H1 (cell line): Measurements from ENCODE around the gene EXD3. TPM values are rescaled to one million over a fixed set of nuclear protein-coding genes. Genes with fewer than 3 reads are reported as not detected.

ENCODE experiments used
- CTCF ChIA-PET: fragments of 300-600 bp; sonication (Branson Sonifier 250); formaldehyde crosslinking; loops from one replicate; lab custom pipeline; 2021; ENCODE audit not compliant: partially characterized antibody; lab: Charles Lee
- POLR2A ChIA-PET: fragments of 300-600 bp; sonication (Branson Sonifier 250); formaldehyde crosslinking; loops from one replicate; lab custom pipeline; 2021; ENCODE audit warnings: inconsistent platforms; ENCODE audit not compliant: partially characterized antibody; lab: Charles Lee
- DNase-seq, 2 experiments: peaks; one replicate each; pipeline versions ENCODE4 v3.0.0 to v3.0.0-alpha.2; 2010 to 2022; ENCODE audit warnings: low spot score in 2 of 2, low read depth in 1 of 2, mixed read lengths in 1 of 2
- FAIRE-seq: peaks from 2 replicates; lab custom pipeline; 2011; peaks lifted over from hg19 to GRCh38; lab: Jason Lieb, UNC
- H2AFZ ChIP-seq: 2 replicates; pipeline ENCODE4 v1.8.1; 2012; ENCODE audit warnings: low read length, inconsistent platforms
- H2AK5ac ChIP-seq: 2 replicates; pipeline ENCODE4 v1.6.1; 2013; ENCODE audit warnings: low read depth, low read length
- H2BK120ac ChIP-seq: replicated peaks from 2 replicates; pipeline ENCODE3; 2013; ENCODE audit warnings: low read depth, low read length, inconsistent platforms
- H2BK12ac ChIP-seq: 2 replicates; pipeline ENCODE4 v1.6.1; 2013; ENCODE audit warnings: low read depth, low read length
- H2BK15ac ChIP-seq: 2 replicates; pipeline ENCODE4 v1.6.1; 2013; ENCODE audit warnings: low read length
- H2BK20ac ChIP-seq: 2 replicates; pipeline ENCODE4 v1.6.1; 2013; ENCODE audit warnings: low read length
- H2BK5ac ChIP-seq: 2 replicates; pipeline ENCODE4 v1.6.1; 2013; ENCODE audit warnings: low read depth, low read length
- H3K14ac ChIP-seq: 2 replicates; pipeline ENCODE4 v1.6.1; 2013; ENCODE audit warnings: inconsistent platforms; ENCODE audit not compliant: insufficient read length
- H3K18ac ChIP-seq: 2 replicates; pipeline ENCODE4 v1.6.1; 2013; ENCODE audit warnings: low read length; ENCODE audit errors: extremely low read depth
- H3K23ac ChIP-seq: 2 replicates; pipeline ENCODE4 v1.6.1; 2013; ENCODE audit warnings: inconsistent platforms; ENCODE audit not compliant: insufficient read length
- H3K23me2 ChIP-seq: 2 replicates; pipeline ENCODE4 v1.6.1; 2013; ENCODE audit warnings: low read depth, low read length
- H3K27ac ChIP-seq: 2 replicates; pipeline ENCODE4 v1.6.1; 2011; ENCODE audit warnings: low read depth, low read length, inconsistent platforms
- H3K27me3 ChIP-seq, 4 experiments: replicated peaks in 1 of 4; 1 replicate in 1 of 4; 2 replicates in 3 of 4; pipeline versions ENCODE4 v1.6.1 to v1.8.1; 2011 to 2013; ENCODE audit warnings: low read length in 3 of 4, mild to moderate bottlenecking in 3 of 4, inconsistent platforms in 2 of 4, mixed read lengths in 2 of 4, moderate library complexity in 1 of 4; ENCODE audit not compliant: control insufficient read depth in 3 of 4, insufficient read depth in 3 of 4; ENCODE audit errors: extremely low read depth in 1 of 4
- H3K36me3 ChIP-seq, 4 experiments: 2 replicates each; pipeline versions ENCODE4 v1.6.1 to v1.8.1; 2011 to 2013; ENCODE audit warnings: mild to moderate bottlenecking in 4 of 4, low read length in 3 of 4, moderate library complexity in 2 of 4, control low read depth in 1 of 4, inconsistent platforms in 1 of 4; ENCODE audit not compliant: insufficient read depth in 4 of 4, control insufficient read depth in 2 of 4
- H3K4ac ChIP-seq: replicated peaks from 2 replicates; pipeline ENCODE3; 2013; ENCODE audit warnings: low read length, low read depth, mixed read lengths, inconsistent platforms; ENCODE audit not compliant: insufficient read length
- H3K4me1 ChIP-seq, 4 experiments: replicated peaks in 1 of 4; 1 replicate in 1 of 4; 2 replicates in 3 of 4; pipeline versions ENCODE4 v1.6.1 to v1.8.1; 2011 to 2013; ENCODE audit warnings: low read length in 3 of 4, inconsistent platforms in 2 of 4, mixed read lengths in 1 of 4; ENCODE audit not compliant: insufficient read depth in 4 of 4, control insufficient read depth in 3 of 4
- H3K4me2 ChIP-seq, 2 experiments: 2 replicates each; pipeline versions ENCODE4 v1.6.1 to v1.8.1; 2011 to 2013; ENCODE audit warnings: low read depth in 2 of 2, low read length in 2 of 2, control low read depth in 1 of 2, inconsistent platforms in 1 of 2, mild to moderate bottlenecking in 1 of 2; ENCODE audit not compliant: insufficient read depth in 1 of 2
- H3K4me3 ChIP-seq, 4 experiments: fragments of 200-600, 300-600 bp in 1 of 4; sonication (generic), shearing (Covaris generic), sonication (Bioruptor Twin) in 1 of 4; 2 replicates each; pipeline versions ENCODE4 v1.5.1 to v1.8.1; 2011 to 2016; ENCODE audit warnings: low read length in 4 of 4, low read depth in 3 of 4, control low read depth in 2 of 4, inconsistent platforms in 2 of 4, mild to moderate bottlenecking in 2 of 4, mixed read lengths in 1 of 4, moderate library complexity in 1 of 4; ENCODE audit not compliant: insufficient read depth in 2 of 4; ENCODE audit errors: extremely low read depth in 1 of 4
- H3K56ac ChIP-seq: replicated peaks from 2 replicates; pipeline ENCODE3; 2013; ENCODE audit warnings: low read depth, mild to moderate bottlenecking, mixed read lengths, low read length, inconsistent platforms; ENCODE audit not compliant: insufficient read length
- H3K79me1 ChIP-seq: 2 replicates; pipeline ENCODE4 v1.6.1; 2013; ENCODE audit warnings: low read depth, low read length, control low read depth
- H3K79me2 ChIP-seq, 2 experiments: 2 replicates each; pipeline versions ENCODE4 v1.6.1 to v1.8.1; 2012 to 2013; ENCODE audit warnings: low read length in 2 of 2, mild to moderate bottlenecking in 2 of 2, inconsistent platforms in 1 of 2; ENCODE audit not compliant: insufficient read depth in 2 of 2, control insufficient read depth in 1 of 2
- H3K9ac ChIP-seq, 4 experiments: replicated peaks in 1 of 4; 1 replicate in 1 of 4; 2 replicates in 3 of 4; pipeline versions ENCODE4 v1.6.1 to v1.8.1; 2011 to 2013; ENCODE audit warnings: low read depth in 3 of 4, low read length in 3 of 4, control low read depth in 2 of 4, mild to moderate bottlenecking in 2 of 4, moderate library complexity in 2 of 4, inconsistent platforms in 1 of 4; ENCODE audit errors: extremely low read depth in 1 of 4
- H3K9me3 ChIP-seq, 2 experiments: 2 replicates each; pipeline versions ENCODE4 v1.6.1 to v1.8.1; 2012 to 2013; ENCODE audit warnings: mild to moderate bottlenecking in 2 of 2, moderate library complexity in 2 of 2, control low read depth in 1 of 2, inconsistent platforms in 1 of 2, low read depth in 1 of 2, low read length in 1 of 2, mixed read lengths in 1 of 2; ENCODE audit not compliant: insufficient read depth in 2 of 2
- H4K20me1 ChIP-seq, 2 experiments: replicated peaks in 1 of 2; 2 replicates each; pipeline versions ENCODE3 to v1.8.1; 2011 to 2013; ENCODE audit warnings: inconsistent platforms in 2 of 2, low read length in 2 of 2, mild to moderate bottlenecking in 1 of 2; ENCODE audit not compliant: insufficient read depth in 2 of 2, control insufficient read depth in 1 of 2
- H4K5ac ChIP-seq: 2 replicates; pipeline ENCODE4 v1.6.1; 2013; ENCODE audit warnings: low read length, low read depth, mixed read lengths, inconsistent platforms; ENCODE audit not compliant: insufficient read length
- H4K8ac ChIP-seq: 2 replicates; pipeline ENCODE4 v1.8.0; 2013; ENCODE audit warnings: mild to moderate bottlenecking, moderate library complexity, low read length, inconsistent platforms; ENCODE audit not compliant: insufficient read depth; ENCODE audit errors: extremely low read depth
- H4K91ac ChIP-seq: replicated peaks from 2 replicates; pipeline ENCODE3; 2013; ENCODE audit warnings: low read length, mixed read lengths, inconsistent platforms; ENCODE audit not compliant: insufficient read length
- JUND ChIP-seq: IDR thresholded peaks from 2 replicates; pipeline ENCODE4 v1.6.1; 2011; ENCODE audit warnings: mild to moderate bottlenecking, improper control_type of control experiment, low read length
- KDM1A ChIP-seq: fragments of 200-600, 300-600 bp; sonication (generic); IDR thresholded peaks from 2 replicates; pipeline ENCODE4 v1.7.1; 2016; ENCODE audit warnings: mild to moderate bottlenecking, low read length, borderline replicate concordance
- POLR2A ChIP-seq, 2 experiments: IDR thresholded peaks; 1 replicate in 1 of 2; 2 replicates in 1 of 2; pipeline ENCODE4 v1.6.1; 2011; ENCODE audit warnings: low read depth in 2 of 2, low read length in 2 of 2, mild to moderate bottlenecking in 2 of 2; ENCODE audit errors: control extremely low read depth in 1 of 2
- RFX5 ChIP-seq: IDR thresholded peaks from 2 replicates; pipeline ENCODE4 v1.6.1; 2011; ENCODE audit warnings: low read depth, low read length, improper control_type of control experiment, borderline replicate concordance
- RXRA ChIP-seq: IDR thresholded peaks from 2 replicates; pipeline ENCODE4 v1.6.1; 2011; ENCODE audit warnings: low read depth, mild to moderate bottlenecking, low read length, moderate library complexity; ENCODE audit not compliant: insufficient read depth
- YY1 ChIP-seq: IDR thresholded peaks from 2 replicates; pipeline ENCODE4 v1.6.1; 2011; ENCODE audit warnings: low read depth, mild to moderate bottlenecking, low read length
- WGBS, 2 experiments: shearing (Covaris generic) in 1 of 2; methylation state at CpG; one replicate each; pipeline versions ENCODE4 v1.1.6 to v1.1.7; 2013 to 2015; ENCODE audit warnings: low lambda C conversion rate in 2 of 2, mixed read lengths in 2 of 2, inconsistent platforms in 1 of 2, low coverage in 1 of 2, missing lambda C conversion rate in 1 of 2; ENCODE audit not compliant: insufficient replicate concordance in 2 of 2, insufficient coverage in 1 of 2, insufficient read length in 1 of 2; ENCODE audit errors: extremely low coverage in 1 of 2, missing lambda C conversion rate in 1 of 2; 5-methylcytosine and 5-hydroxymethylcytosine counted together
- polyA plus RNA-seq, 7 experiments: library from polyadenylated mRNA; depleted of rRNA in 3 of 7; stranded (reverse) in 5 of 7; unstranded in 2 of 7; fragments of >200 nt in 5 of 7; fragments of 200-250 nt in 2 of 7; gene quantifications; 1 replicate in 5 of 7; 2 replicates in 1 of 7; 4 replicates in 1 of 7; pipeline versions ENCODE4 v1.2.1 to v1.2.3, GENCODE V29; 2011 to 2013; ENCODE audit warnings: missing spikeins in 2 of 7, mixed read lengths in 2 of 7
- total RNA-seq: library from RNA; stranded (reverse); fragmentation: NEBNext Ultra II Directional; extraction: Animal tissue kit (Norgen Biotek cat#: 25700); gene quantifications from 2 replicates; pipeline ENCODE4 v1.2.1, GENCODE V29; 2021
- TF ChIP-seq, protein P1 (sequence below), 3 experiments: IDR thresholded peaks; 1 replicate in 2 of 3; 2 replicates in 1 of 3; pipeline versions ENCODE4 v1.5.1 to v1.6.1; 2011; ENCODE audit warnings: low read length in 3 of 3, mild to moderate bottlenecking in 3 of 3, inconsistent platforms in 2 of 3, low read depth in 1 of 3, moderate library complexity in 1 of 3; ENCODE audit not compliant: insufficient read depth in 1 of 3; ENCODE audit errors: control extremely low read depth in 1 of 3

The EXD3 gene
- total and polyA plus RNA-seq, 2 of the 8 experiments (the other 6 are each of a cell fraction or from before 2014, with no cell fraction given), result 7.2 to 9.4 TPM

DNA sequence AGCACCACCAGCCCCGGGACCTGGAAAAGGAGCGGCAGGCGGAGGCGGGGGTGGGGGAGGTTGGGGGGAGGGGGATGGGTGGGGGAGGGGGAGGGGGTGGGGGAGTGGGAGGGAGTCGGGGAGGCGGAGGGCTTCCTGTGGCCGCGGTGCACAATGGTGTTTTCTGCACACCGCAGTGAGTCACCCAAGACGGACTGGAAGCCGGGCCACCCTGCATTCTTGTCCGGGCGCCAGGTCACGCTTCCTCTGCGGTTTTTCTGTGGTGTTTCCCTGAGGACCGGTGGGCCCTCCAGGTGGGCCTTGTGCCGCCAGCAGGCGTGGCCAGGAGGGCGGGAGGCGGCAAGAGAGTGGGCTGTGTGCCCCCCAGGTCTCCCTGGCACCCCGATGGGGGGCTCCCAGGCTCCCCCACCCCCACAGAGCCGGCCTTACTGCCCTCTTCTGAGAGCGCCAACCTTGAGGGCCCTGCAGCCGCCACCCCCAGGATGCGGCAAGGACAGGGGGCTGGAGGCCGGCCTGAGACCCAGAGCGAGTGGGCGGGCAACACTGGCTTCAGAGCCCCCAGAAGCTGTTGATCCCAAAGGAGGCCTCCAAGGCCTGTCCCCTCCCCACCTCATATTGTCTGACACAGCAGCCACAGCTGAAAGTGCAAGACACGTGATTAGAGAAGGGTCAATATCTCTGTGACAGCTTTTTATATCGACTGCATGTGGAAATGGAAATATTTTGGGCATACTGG lies 11.1 kb downstream of the EXD3 start:
- Histone ChIP-seq H3K23ac (no peak overlapping the region), H2BK12ac (no peak overlapping the region), H2AK5ac (no peak overlapping the region), H3K79me2 (no peaks in the 10 kb centered on the region), H3K79me1 (peaks cover 9% of the 10 kb centered on the region), H2BK120ac (no peak overlapping the region), H3K4me2 (no peak overlapping the region), H3K4ac (no peak overlapping the region), H2AFZ (no peak overlapping the region), H3K27me3 (no peaks in the 10 kb centered on the region), H3K9me3 (no peaks in the 10 kb centered on the region), H2BK20ac (no peak overlapping the region), H3K18ac (peak overlapping the region; percentile 71), H3K56ac (no peak overlapping the region), H3K4me3 (no peak overlapping the region), H3K23me2 (peaks cover 3% of the 10 kb centered on the region; the same call in 1 of the 2 replicates)
- DNase-seq, result no peak
- TF ChIP-seq JUND, result no peak
- no peak for TF ChIP-seq KDM1A
- no peak for TF ChIP-seq POLR2A (IDR thresholded peaks at IDR 0.05; ENCODE audit: control extremely low read depth in 1 of 2, low read depth in 2 of 2, low read length in 2 of 2)
- TF ChIP-seq, protein P1, sequence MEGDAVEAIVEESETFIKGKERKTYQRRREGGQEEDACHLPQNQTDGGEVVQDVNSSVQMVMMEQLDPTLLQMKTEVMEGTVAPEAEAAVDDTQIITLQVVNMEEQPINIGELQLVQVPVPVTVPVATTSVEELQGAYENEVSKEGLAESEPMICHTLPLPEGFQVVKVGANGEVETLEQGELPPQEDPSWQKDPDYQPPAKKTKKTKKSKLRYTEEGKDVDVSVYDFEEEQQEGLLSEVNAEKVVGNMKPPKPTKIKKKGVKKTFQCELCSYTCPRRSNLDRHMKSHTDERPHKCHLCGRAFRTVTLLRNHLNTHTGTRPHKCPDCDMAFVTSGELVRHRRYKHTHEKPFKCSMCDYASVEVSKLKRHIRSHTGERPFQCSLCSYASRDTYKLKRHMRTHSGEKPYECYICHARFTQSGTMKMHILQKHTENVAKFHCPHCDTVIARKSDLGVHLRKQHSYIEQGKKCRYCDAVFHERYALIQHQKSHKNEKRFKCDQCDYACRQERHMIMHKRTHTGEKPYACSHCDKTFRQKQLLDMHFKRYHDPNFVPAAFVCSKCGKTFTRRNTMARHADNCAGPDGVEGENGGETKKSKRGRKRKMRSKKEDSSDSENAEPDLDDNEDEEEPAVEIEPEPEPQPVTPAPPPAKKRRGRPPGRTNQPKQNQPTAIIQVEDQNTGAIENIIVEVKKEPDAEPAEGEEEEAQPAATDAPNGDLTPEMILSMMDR (IDR thresholded peaks at IDR 0.05; ENCODE audit: control extremely low read depth in 1 of 3, insufficient read depth in 1 of 3, low read depth in 1 of 3, low read length in 3 of 3), result no peak
- no peak for TF ChIP-seq RFX5
- TF ChIP-seq RXRA, result no peak
- TF ChIP-seq YY1, result no peak
- TF ChIP-seq, all 59 proteins: peak for 0
- WGBS, 2 experiments, result 88 to 100% methylated on average over 1 to 14 of the region's 30 CpGs
- peaks cover 0 to 5% (median 0%) of the 10 kb centered on the region in 4 experiments; a peak in 5 of 7 replicates for H3K4me1 ChIP-seq
- ChIA-PET POLR2A (interaction anchor here (0.7 to 1.8 kb wide), 4 partner anchors 10 to 171 kb away, joined by 3 to 10 read pairs (median 4); partner anchors contain the start of genes EXD3, NOXA1 and TUBB4B), CTCF (interaction anchor here (0.6 to 1.7 kb wide), 4 partner anchors 11 to 591 kb away, joined by 3 to 8 read pairs (median 3); partner anchors contain the start of genes EXD3 and NOXA1)
- no peak overlapping the region for H4K5ac ChIP-seq
- no peak overlapping the region for H2BK15ac ChIP-seq
- no peak for FAIRE-seq
- no peak overlapping the region for H3K9ac ChIP-seq
- no peak overlapping the region for H2BK5ac ChIP-seq
- no peak overlapping the region for H3K14ac ChIP-seq
- peaks cover 0 to 3% of the 10 kb centered on the region in 2 experiments for H4K20me1 ChIP-seq
- H3K36me3 ChIP-seq, result no peaks in the 10 kb centered on the region
- H3K27ac ChIP-seq, result no peak overlapping the region
- no peak overlapping the region for H4K91ac ChIP-seq
- H4K8ac ChIP-seq, result no peak overlapping the region
